HL-60 (cell line): Measurements from ENCODE around the gene MAB21L3.

Experiments
- GABPA ChIP-seq: IDR thresholded peaks from 2 replicates; pipeline ENCODE4 v1.6.1; 2012; ENCODE audit warnings: low read depth
- TF ChIP-seq, protein P1 (sequence below): IDR thresholded peaks from one replicate; pipeline ENCODE4 v1.5.1; 2011; ENCODE audit warnings: low read length, control low read depth, inconsistent platforms; ENCODE audit not compliant: insufficient read depth

DNA sequence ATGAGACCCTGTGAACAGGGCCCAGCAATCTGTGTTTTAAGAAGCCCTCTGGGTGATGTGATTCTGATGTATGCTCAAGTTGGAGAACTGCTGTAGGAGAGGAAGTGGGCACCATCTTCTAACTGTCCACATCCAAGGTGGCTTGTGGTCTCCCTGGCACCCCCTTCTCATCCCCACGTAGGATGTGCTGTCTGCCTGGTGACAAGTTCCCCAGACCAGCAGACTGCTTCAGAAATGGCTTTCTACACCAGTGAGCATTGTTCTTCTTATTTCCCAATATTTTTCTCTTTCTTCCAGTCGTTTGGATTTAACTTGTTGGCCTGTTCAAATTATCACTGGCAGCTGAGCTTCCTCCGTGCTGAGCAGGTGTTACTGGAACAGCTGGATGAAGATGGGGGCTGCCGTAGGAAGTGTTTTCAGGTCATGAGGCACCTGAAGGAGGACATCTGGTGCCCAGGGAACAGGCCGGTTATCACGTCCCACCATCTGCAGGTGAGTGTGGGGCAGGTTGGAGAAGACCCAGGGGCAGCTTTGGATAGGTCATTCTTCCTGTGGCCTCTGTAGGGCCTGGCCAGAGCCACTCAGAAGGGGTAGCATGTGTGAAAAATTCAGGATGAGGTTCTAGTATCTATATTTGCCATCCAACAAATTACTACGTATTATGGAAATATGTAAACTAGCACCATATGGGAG lies 16.8 kb downstream of the MAB21L3 start:
- TF ChIP-seq, protein P1, sequence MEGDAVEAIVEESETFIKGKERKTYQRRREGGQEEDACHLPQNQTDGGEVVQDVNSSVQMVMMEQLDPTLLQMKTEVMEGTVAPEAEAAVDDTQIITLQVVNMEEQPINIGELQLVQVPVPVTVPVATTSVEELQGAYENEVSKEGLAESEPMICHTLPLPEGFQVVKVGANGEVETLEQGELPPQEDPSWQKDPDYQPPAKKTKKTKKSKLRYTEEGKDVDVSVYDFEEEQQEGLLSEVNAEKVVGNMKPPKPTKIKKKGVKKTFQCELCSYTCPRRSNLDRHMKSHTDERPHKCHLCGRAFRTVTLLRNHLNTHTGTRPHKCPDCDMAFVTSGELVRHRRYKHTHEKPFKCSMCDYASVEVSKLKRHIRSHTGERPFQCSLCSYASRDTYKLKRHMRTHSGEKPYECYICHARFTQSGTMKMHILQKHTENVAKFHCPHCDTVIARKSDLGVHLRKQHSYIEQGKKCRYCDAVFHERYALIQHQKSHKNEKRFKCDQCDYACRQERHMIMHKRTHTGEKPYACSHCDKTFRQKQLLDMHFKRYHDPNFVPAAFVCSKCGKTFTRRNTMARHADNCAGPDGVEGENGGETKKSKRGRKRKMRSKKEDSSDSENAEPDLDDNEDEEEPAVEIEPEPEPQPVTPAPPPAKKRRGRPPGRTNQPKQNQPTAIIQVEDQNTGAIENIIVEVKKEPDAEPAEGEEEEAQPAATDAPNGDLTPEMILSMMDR = no peak
- TF ChIP-seq GABPA = no peak
